ENCODE results near the gene NFIX.
A peak's percentile ranks its signal among the peaks of the same experiment; 100 is the strongest.

The NFIX gene

DNA sequence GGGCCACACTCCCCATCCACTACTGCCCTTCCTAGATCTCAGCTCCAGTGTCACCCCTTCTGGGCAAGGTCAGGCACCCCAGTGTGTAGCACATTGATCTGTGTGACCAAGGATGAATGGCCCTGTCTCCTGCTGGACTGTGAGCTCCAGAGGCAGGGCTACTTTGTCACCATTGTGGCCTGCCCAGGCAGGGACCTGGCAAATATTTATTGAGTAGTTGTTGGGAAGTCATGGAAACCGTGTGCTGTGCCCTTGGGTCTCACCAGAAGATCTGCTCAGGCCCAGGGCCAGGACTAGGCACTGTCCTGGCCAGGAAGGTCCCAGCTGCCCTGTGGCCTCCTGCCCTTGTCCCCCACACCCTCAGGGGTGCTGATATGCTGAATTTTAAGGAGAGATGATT lies 133.3 kb downstream of the NFIX start:
- DNase-seq (ENCODE audit: low read depth) = no peak

DNA sequence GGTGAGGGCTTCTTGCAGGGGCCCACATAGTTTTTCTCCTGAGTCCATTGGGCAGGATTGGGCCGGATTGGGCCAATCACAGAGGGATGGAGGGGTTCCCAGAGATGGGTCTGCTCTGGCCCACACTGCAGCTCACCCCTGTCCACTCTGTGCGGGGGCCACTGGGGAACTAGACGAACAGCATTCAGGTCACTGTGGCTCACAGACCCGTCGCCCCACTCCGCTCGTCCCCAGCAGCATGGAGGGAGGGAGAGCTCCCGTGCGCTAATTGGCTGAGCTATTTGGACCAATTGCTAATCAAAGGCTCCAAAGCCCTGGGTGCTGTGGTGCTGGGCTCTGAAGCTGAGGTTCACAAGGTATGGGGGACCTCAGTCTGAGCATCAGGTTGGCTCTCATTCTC lies 134.1 kb downstream of the NFIX start:
- DNase-seq (ENCODE audit: low read depth) = no peak

DNA sequence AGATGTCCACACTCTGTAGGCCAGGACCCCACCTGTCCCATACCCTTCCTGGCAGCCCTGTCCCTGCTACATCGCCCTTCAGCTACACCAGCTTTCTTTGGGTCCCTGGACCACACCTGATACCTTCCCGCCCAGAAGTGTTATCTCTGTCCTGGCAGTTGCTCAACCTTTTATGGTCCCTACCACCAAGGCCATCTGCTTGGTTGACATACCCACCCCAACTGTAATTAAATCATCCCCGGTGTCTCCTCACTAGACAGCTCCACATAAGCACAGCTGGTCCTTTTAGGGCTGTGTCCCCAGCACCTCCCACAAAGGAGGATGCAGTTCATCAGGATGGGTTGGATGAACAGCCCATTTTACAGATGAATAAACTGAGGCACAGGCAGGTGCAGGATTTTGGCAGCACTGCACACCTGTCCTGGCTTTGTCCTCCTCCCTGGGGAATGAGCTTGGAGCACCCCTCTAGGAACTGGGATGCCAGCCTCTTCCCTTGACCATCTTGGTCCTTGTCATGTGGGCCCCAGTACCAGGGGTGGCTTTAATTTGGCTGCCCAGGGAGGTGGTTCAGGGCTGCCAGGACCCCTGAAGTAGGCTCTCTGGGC lies 135.7 kb downstream of the NFIX start:
- no peak for DNase-seq (ENCODE audit: low read depth)

DNA sequence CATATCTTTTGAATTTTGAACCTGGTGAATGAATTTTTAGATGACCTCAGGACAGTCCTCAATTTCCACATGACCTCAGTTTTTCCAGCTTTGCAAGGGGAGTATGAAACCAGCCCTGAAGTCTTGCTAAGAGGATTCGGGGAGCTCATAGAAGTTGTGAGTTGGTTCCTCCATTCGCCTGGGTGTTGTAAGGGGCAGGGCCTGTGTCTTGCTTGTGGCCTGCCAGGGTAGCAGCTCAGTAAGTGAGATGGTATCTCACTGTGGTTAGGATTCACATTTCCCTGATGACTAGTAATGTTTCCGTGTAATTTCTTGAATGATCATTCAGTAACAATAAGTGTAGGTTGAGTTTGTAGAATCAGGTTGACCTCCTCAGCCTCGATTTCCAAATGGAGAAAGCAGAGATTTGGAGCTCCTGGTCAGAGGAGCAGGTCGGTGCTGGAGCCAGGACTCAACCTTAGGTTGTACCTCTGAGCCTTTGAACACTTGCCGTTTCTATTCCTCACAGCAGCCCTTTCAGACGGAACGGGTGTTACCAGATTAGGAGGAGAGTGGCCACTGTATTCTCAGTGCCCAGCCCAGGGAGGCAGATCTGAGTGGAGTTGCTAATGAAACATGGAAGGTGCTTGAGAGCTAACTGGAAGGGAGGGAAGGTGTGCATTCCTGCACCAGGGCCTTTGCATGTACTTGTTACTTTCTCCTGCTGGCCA lies 137.4 kb downstream of the NFIX start:
- peak; percentile 86 for DNase-seq (ENCODE audit: low read depth)

DNA sequence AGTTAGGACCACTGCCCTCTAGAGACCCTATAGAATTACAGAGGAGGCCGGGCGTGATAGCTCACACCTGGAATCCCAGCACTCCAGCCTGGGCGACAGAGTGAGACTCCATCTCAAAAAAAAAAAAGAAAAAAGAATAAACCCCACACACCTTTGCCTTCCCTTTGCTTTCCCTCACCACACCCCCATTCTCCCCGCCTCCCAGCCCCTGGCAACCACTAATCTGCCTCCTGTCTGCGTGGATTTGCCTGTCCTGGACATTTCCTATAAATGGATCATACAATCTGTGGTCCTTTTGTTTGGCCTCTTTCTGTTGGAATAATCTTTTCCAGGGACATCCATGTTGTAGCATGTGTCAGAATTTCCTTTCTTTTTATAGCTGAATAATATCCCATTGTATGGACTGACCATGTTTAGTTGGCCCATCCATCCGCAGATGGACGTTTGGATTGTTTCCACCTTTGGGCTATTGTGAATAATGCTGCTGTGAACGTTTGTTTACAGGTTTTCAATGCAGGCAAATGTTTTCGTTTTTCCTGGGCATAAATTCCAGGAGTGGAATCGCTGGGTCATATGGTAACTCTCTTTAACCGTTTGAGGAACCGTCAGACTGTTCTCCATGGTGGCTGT lies 138.1 kb downstream of the NFIX start:
- DNase-seq (ENCODE audit: low read depth) = no peak

DNA sequence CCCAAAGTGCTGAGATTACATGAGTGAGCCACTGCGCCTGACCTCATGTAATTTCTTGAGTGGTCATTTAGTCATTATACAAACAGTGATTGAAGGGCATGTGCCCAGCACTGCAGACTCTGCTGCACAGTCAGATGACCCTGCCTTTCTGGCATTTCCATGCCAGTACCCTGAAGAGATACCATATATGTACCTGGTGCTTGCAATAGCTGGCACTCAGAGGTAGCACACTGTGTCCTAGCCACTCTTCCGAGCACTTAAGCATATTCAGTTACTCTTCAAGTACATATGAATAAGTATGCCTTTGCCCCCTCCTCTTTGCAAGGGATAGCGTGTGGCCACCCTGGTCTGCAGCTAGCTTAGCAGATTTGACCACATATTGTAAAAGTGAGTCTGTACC lies 139.4 kb downstream of the NFIX start:
- no peak for DNase-seq (ENCODE audit: low read depth)

DNA sequence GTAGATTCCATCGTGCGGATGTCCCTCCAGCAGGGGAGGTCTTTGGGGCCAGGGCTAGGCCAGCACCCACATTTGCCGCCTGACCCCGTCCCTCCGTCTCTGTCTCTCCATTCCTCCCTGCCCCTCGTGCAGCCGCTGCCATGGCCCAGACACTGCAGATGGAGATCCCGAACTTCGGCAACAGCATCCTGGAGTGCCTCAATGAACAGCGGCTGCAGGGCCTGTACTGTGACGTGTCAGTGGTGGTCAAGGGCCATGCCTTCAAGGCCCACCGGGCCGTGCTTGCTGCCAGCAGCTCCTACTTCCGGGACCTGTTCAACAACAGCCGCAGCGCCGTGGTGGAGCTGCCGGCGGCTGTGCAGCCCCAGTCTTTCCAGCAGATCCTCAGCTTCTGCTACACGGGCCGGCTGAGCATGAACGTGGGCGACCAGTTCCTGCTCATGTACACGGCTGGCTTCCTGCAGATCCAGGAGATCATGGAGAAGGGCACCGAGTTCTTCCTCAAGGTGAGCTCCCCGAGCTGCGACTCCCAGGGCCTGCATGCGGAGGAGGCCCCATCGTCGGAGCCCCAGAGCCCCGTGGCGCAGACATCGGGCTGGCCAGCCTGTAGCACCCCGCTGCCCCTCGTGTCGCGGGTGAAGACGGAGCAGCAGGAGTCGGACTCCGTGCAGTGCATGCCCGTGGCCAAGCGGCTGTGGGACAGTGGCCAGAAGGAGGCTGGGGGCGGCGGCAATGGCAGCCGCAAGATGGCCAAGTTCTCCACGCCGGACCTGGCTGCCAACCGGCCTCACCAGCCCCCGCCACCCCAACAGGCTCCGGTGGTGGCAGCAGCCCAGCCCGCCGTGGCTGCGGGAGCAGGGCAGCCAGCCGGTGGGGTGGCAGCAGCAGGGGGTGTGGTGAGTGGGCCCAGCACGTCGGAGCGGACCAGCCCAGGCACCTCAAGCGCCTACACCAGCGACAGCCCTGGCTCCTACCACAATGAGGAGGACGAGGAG lies 140.1 kb downstream of the NFIX start:
- DNase-seq (ENCODE audit: low read depth) = no peak

DNA sequence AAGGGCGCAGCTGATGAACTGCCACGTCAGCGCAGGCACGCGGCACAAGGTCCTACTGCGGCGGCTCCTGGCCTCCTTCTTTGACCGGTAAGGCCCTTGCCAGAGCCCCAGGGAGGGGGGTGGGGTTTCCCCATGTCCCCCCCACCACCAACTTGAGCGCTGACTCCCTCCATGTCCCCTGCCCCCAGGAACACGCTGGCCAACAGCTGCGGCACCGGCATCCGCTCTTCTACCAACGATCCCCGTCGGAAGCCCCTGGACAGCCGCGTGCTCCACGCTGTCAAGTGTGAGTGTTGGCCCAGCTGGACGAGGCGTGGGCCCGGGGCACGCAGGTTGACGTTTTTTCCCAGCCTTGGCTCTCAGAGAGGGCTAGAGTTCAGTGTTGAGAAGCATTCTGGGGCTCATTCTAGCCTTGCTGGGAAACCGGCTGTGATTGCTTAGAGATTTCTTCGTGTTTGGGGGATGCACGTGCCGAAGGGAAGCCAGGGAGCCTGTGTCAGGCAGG lies 142.1 kb downstream of the NFIX start:
- DNase-seq (ENCODE audit: low read depth) = no peak

DNA sequence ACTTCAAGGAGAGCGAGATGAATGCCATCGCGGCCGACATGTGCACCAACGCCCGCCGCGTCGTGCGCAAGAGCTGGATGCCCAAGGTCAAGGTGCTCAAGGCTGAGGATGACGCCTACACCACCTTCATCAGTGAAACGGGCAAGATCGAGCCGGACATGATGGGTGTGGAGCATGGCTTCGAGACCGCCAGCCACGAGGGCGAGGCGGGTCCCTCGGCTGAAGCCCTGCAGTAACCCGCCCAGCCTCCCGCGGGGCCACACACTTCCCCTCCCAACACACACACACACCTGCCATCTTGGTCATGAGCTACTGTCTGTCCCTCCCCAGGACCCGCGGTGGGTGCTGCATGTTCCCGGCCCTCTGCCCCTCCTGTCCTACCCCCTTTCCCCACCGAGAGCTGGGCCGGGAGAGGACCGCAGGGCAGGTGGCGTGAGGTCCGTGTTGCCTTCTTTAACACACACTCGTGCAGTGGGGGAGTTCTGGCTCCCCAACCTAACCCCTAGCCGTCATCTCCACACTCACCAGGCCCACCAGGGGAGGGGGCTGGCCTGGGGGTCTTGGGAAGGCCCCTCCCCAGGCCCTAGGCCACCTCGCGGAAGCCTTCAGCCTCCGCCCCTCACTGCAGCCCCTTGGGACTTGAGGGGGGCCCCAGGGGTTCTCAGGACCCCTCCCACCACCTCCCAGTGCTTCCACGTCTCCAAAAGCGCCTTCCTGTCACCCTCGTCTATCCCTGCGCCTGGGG lies 143.1 kb downstream of the NFIX start:
- DNase-seq (ENCODE audit: low read depth) = no peak

DNA sequence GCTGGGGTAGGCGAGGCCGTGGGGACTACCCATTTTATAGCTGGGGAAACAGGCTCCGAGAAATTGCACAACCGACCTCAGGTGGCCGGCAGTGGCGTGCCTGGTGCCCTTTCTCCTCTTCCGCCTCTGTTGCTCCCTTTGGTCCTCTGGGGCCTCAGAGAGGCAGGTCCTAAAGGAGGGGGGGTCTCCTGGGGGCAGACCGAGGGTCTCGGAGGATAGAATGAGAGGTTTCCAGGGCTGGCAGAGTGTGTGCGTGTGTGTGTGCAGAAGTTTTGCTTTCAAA lies 143.6 kb downstream of the NFIX start:
- no peak for DNase-seq (ENCODE audit: low read depth)

DNA sequence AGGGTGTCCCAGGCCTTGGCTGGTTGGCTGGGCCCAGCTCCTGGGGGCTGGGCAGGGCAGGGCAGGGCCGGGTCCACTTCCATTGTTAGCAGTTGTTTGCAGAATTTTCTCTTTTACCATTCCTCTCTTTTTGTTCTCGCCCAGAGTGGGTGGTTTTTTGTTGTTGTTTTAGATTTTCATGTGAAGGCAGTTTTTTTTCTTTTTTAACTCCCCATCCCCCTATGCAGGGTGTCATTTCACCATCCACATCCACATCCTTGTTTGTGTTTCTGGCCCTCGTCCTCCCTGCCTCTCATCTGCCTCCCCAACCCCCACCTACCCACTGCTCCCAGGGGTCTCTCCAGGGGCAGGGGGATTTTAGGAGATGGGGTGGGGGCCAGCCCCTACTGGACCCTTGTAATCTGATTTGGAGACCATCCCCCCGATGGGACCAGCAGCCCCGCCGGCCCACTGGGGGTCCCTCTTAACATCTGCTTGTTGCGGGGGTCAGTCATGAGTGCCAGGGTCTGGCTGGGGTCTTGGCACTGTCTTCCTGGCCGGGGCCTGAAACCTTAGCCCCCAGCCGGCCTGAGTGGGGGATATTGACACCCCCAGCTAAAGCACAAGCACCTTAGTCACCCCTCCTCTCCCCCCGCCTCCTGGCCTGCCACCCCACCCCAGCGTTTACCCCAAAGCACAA lies 144.5 kb downstream of the NFIX start:
- DNase-seq (ENCODE audit: low read depth) = no peak

DNA sequence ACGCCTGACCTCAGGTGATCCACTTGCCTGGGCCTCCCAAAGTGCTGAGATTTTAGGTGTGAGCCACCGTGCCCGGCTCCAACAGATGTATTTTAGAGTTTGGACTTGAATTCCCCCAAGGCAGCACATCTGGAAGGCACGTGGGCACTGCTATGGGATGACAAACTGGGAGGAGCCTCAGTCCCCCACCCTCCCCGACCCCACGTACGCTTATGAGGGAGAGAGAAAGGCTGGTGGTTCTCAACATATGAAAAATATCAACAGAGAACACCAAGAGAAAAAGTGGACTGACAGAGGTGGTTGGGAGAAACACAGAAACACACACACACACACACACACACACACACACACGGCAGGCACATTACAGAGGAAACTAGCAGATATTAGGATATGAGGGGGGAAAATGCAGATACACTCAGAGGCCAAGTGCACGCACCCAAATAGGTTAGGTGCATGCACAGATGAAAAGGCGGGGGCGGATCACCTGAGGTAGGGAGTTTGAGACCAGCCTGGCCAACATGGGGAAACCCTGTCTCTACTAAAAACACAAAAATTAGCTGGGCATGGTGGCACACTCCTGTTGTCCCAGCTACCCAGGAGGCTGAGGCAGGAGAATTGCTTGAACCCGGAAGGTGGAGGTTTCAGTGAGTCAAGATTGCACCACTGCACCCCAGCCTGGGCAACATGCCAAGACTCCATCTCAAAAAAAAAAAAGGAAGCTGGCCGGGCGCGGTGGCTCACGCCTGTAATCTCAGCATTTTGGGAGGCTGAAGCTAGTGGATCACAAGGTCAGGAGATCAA lies 151.7 kb downstream of the NFIX start:
- DNase-seq (ENCODE audit: low read depth) = no peak

Measured in amniotic epithelial cell (primary cell).